T-helper 17 cell (primary cell): ENCODE data around the gene SHKBP1. TPM values are rescaled to one million over a fixed set of nuclear protein-coding genes. Genes with fewer than 3 reads are reported as not detected.
"Not testable (repeated sequence)": the region's sequence is repeated elsewhere in the genome, so short reads cannot be mapped to it uniquely, and the experiment has no call there.

ENCODE experiments used
- ATAC-seq: fragments of 150-1000 bp; cut with Tn5 transposase; 2 replicates; pipeline ENCODE4 v1.10.0; 2021; ENCODE audit warnings: mild to moderate bottlenecking, moderate library complexity
- DNase-seq, 3 donors: peaks; one replicate each; pipeline versions ENCODE4 v3.0.0 to v3.0.0-alpha.2; 2020 to 2021
- H3K9me3 ChIP-seq: one replicate; pipeline ENCODE4 v1.7.0; 2013; ENCODE audit warnings: low read length, mild to moderate bottlenecking; ENCODE audit not compliant: control insufficient read depth, poor library complexity, severe bottlenecking
- H3K27ac Mint-ChIP-seq: one replicate; pipeline ENCODE4 v1.8.0; 2022; ENCODE audit warnings: mild to moderate bottlenecking, moderate library complexity, mixed read lengths
- H3K27me3 Mint-ChIP-seq: one replicate; pipeline ENCODE4 v1.8.0; 2022; ENCODE audit warnings: mixed read lengths
- H3K36me3 Mint-ChIP-seq: one replicate; pipeline ENCODE4 v1.8.0; 2022; ENCODE audit warnings: low read depth, mixed read lengths
- H3K4me1 Mint-ChIP-seq: one replicate; pipeline ENCODE4 v1.8.0; 2022; ENCODE audit warnings: mild to moderate bottlenecking, mixed read lengths
- H3K4me3 Mint-ChIP-seq: one replicate; pipeline ENCODE4 v1.8.0; 2022; ENCODE audit warnings: mild to moderate bottlenecking, moderate library complexity, mixed read lengths
- total RNA-seq, 4 donors: library from RNA in 2 of 4; stranded (reverse) in 2 of 4; gene quantifications; one replicate each; pipeline ENCODE4 v1.2.3 and lab custom pipeline; 2022 to 2026

SHKBP1 gene
- total RNA-seq, 2 donors from 2014 or later = 124 to 141 TPM

DNA sequence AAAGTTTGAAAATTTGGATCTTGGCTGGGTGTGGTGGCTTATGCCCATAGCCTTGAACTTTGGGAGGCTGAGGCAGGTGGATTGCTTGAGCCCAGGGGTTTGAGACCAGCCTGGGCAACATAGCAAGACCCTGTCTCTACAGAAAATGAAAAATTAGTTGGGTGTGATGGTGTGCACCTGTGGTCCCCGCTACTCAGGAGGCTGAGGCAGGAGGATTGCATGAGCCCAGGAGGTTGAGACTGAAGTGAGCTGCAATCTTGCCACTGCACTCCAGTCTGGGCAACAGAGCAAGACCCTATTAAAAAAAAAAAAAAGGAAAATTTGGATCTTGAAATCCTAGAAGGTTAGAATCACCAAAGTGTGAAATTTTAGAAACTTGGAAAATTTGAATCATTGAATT, 12.1 kb upstream of the SHKBP1 start:
- DNase-seq, H3K27ac Mint-ChIP-seq, H3K4me3 Mint-ChIP-seq, H3K9me3 ChIP-seq, ATAC-seq, H3K4me1 Mint-ChIP-seq, H3K36me3 Mint-ChIP-seq: not testable (repeated sequence)
- H3K27me3 Mint-ChIP-seq = peaks cover 47% of the 10 kb centered on the region

DNA sequence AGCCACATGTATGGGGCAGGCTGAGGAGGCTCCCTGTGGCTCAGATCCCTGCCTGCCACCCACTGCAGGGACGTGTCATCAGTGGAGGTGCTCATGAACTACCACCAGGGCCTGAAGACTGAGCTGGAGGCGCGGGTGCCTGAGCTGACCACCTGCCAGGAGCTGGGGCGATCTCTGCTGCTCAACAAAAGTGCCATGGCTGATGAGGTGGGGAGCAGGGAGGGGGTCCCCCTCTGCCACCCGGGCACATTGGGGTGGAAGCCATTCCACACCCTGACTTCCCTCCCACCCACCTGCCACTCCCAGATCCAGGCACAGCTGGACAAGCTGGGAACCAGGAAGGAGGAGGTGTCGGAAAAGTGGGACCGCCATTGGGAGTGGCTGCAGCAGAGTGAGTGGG, 11.3 kb upstream of the SHKBP1 start:
- Mint-ChIP-seq H3K36me3 (peaks cover 5% of the 10 kb centered on the region), H3K4me3 (no peak overlapping the region), H3K27ac (no peak overlapping the region), H3K27me3 (peaks cover 42% of the 10 kb centered on the region), H3K4me1 (peaks cover 6% of the 10 kb centered on the region)
- ATAC-seq (no peak), DNase-seq (no peak)
- no peaks in the 10 kb centered on the region for H3K9me3 ChIP-seq

DNA sequence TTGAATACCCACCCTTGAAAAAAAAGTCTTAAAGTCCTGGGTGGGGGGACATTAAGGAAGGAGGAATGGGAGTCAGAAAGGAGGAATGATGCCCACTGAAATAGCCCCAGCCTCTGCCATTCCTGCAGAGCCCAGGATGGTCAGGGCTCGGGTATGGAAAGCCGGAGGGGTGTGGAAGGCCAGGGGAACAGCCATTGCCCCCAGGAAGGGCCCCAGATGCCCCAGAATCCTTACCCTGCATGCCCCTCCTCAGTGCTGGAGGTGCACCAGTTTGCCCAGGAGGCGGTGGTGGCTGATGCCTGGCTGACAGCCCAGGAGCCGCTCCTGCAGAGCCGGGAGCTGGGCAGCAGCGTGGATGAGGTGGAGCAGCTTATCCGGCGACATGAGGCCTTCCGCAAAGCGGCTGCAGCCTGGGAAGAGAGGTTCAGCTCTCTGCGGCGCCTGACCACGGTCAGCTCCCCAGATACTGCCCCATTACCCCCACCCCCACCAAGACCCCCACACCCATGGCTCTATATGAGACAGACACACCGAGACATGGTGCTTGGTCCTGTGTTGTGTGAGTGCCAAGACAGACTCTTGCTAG, 10.7 kb upstream of the SHKBP1 start:
- Mint-ChIP-seq H3K27me3 (peaks cover 42% of the 10 kb centered on the region), H3K4me3 (no peak overlapping the region), H3K27ac (no peak overlapping the region)

DNA sequence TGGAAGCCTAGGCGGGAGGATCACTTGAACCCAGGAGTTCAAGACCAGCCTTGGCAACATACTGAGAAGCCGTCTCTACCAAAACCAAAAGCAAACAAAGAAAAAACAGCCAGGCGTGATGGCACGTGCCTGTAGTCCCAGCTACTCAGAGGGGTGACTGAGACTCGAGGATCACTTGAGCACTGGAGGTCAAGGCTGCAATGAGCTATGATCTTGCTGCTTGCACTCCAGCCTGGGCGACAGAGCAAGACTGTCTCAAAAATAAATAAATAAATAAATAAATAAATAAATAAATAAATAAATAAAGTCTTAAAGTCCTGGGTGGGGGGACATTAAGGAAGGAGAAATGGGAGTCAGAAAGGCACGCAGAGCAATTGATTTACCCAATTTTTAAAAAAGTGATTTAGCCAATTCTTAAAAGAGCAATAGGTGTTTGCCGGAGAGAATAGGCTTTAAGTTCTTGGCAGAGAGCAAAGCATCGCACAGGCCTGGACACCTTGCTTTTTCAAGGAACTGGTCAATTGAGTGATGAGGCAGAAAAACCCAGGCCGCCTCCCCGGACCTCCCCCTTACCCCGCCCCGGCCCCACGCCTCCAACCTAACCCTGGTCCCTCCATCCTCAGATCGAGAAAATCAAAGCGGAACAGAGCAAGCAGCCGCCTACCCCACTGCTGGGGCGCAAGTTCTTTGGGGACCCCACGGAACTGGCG, 9.5 kb upstream of the SHKBP1 start:
- no peak for ATAC-seq
- H3K4me3 Mint-ChIP-seq = peak overlapping the region; percentile 43
- H3K27ac Mint-ChIP-seq = no peak overlapping the region
- H3K9me3 ChIP-seq = no peaks in the 10 kb centered on the region
- DNase-seq = no peak
- peaks cover 34% of the 10 kb centered on the region for H3K27me3 Mint-ChIP-seq
- H3K36me3 Mint-ChIP-seq = no peaks in the 10 kb centered on the region
- H3K4me1 Mint-ChIP-seq = peaks cover 9% of the 10 kb centered on the region

More for the DNA sequence above, 10.7 kb upstream of the SHKBP1 start:
- ATAC-seq (no peak), DNase-seq (no peak)
- no peaks in the 10 kb centered on the region for H3K9me3 ChIP-seq
- H3K36me3 Mint-ChIP-seq = peaks cover 5% of the 10 kb centered on the region
- H3K4me1 Mint-ChIP-seq = peaks cover 9% of the 10 kb centered on the region

DNA sequence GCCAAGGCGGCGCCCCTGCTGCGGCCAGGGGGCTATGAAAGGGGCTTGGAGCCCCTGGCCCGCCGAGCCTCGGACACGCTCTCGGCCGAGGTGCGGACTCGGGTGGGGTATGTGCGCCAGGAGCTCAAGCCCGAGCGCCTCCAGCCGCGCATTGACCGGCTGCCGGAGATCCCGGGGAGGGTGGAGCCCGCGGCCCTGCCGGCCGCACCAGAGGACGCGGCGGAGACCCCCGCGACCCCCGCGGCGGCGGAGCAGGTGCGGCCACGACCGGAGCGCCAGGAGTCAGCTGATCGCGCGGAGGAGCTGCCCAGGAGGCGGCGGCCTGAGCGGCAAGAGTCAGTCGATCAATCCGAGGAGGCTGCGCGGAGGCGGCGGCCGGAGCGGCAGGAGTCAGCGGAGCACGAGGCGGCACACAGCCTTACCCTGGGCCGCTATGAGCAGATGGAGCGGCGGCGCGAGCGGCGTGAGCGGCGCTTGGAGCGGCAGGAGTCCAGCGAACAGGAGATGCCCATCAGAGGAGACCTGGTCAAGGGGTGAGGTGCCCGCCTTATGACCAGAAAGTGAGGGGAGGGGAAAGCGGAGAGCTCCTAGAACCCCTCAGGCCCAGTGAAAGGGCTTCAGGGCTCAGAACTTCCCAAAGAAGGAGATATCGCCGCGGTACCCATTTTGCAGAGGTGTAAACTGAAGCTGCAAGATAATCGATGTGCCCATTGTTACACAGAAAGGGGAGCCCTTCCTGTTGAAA, 8.8 kb upstream of the SHKBP1 start:
- H3K36me3 Mint-ChIP-seq = no peaks in the 10 kb centered on the region
- peak overlapping the region; percentile 43 for H3K4me3 Mint-ChIP-seq

DNA sequence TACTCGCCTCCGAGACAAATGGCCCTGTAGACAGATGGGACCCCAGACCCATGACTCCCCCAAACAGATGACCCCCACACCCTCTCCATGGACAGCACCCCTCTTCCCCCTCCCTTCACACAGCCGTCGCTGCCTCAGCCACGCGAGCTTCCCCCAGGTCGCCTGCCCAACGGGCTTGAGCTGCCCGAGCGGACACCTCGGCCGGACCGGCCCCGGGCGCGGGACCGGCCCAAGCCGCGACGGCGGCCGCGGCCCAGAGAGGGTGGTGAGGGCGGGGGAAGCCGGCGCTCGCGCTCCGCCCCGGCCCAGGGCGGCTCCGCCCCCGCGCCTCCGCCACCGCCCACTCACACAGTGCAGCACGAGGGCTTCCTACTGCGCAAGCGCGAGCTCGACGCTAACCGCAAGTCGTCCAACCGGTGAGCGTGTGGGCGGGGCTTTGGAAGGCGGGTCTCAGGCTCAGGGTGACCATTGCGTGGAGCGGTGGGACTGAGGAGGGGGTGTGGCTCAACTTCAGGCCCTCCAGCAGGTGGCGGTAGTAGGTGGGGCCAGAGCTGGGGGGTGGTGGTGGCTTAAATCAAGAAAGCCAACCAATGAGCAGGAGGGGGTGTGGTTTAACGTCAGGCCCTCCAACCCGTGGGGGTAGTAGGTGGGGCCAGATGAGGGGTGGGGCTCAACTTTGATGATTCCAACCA, 6.2 kb upstream of the SHKBP1 start:
- Mint-ChIP-seq H3K4me1 (peaks cover 11% of the 10 kb centered on the region), H3K27me3 (peaks cover 16% of the 10 kb centered on the region), H3K36me3 (no peaks in the 10 kb centered on the region), H3K27ac (peak overlapping the region; percentile 81), H3K4me3 (peak overlapping the region; percentile 82)
- ATAC-seq (peak; percentile 93), DNase-seq (peak; percentile 93 to 97 (median 95))
- no peaks in the 10 kb centered on the region for H3K9me3 ChIP-seq

More for the DNA sequence above, 8.8 kb upstream of the SHKBP1 start:
- Mint-ChIP-seq H3K27ac (no peak overlapping the region), H3K4me1 (peaks cover 9% of the 10 kb centered on the region), H3K27me3 (peaks cover 33% of the 10 kb centered on the region)
- ATAC-seq (no peak), DNase-seq (no peak)
- H3K9me3 ChIP-seq = no peaks in the 10 kb centered on the region

DNA sequence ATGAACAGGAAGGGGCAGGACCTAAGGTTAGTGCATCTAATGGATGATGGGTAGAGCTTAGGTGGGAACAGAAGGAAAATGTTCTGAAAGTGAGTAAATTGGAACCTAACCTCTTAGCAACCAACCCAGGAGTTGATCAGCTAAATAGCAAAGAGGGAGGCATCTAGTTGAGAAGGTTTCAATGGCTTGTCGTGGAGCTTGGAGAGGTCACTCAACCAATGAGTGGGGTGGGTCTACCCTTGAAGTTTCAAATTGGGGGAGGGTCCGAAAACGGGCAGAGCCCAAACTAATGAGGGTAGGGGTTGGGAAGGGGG, 5.7 kb upstream of the SHKBP1 start:
- ATAC-seq = no peak
- Mint-ChIP-seq H3K4me1 (peaks cover 12% of the 10 kb centered on the region), H3K27me3 (peaks cover 11% of the 10 kb centered on the region)

DNA sequence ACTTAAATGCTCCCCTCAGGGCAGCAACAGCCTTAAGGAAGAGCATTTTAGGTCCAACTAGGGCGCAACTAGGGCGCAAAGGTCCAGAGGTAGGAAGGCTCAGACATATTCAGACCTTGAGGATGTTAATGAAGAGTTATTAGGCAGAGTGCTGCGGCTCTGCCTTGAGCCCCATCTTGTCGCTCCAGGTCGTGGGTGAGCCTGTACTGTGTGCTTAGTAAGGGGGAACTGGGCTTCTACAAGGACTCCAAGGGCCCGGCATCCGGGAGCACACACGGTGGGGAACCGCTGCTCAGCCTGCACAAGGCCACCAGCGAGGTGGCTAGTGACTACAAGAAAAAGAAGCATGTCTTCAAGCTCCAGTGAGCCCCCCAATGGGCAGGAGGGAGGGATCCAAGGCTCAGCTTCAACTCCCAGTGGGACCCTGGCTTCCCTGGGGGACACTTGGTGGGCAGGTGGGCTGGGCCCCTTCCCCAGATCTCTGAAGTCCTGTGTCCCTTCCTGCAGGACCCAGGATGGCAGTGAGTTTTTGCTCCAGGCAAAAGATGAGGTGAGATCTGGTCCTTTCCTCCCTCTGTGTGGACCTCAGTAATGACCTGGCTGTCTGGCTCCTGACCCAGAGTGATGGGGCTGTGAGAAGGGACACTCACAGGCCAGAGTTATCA, 4.7 kb upstream of the SHKBP1 start:
- peaks cover under 1% of the 10 kb centered on the region for H3K27me3 Mint-ChIP-seq
- no peak overlapping the region for H3K4me3 Mint-ChIP-seq
- no peak overlapping the region for H3K27ac Mint-ChIP-seq
- no peaks in the 10 kb centered on the region for H3K36me3 Mint-ChIP-seq
- no peaks in the 10 kb centered on the region for H3K9me3 ChIP-seq
- no peak for ATAC-seq
- DNase-seq = no peak
- peaks cover 14% of the 10 kb centered on the region for H3K4me1 Mint-ChIP-seq

More for the DNA sequence above, 5.7 kb upstream of the SHKBP1 start:
- no peaks in the 10 kb centered on the region for H3K36me3 Mint-ChIP-seq
- H3K27ac Mint-ChIP-seq = no peak overlapping the region
- no peaks in the 10 kb centered on the region for H3K9me3 ChIP-seq
- DNase-seq = no peak
- H3K4me3 Mint-ChIP-seq = peak overlapping the region; percentile 28

DNA sequence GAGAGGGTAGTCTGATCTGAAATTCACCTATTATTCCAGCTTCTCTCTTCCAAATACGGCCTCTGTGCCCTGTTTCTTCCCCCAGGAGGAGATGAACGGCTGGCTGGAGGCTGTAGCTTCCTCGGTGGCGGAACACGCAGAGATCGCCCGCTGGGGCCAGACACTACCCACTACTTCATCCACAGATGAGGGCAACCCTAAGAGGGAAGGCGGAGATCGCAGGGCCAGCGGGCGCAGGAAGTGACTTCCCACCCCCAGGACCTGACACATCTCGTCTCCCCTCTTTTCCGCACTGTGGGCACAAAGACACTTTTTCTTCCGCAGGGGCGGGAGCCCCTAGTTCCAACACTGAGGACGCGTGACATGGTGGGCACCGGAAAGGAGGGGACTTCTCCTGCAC, 1.3 kb upstream of the SHKBP1 start:
- H3K27me3 Mint-ChIP-seq = no peaks in the 10 kb centered on the region
- H3K4me1 Mint-ChIP-seq = peaks cover 20% of the 10 kb centered on the region
- peaks cover 4% of the 10 kb centered on the region for H3K36me3 Mint-ChIP-seq
- no peak for ATAC-seq
- peak overlapping the region; percentile 11 for H3K27ac Mint-ChIP-seq
- no peaks in the 10 kb centered on the region for H3K9me3 ChIP-seq
- no peak for DNase-seq
- H3K4me3 Mint-ChIP-seq = no peak overlapping the region

DNA sequence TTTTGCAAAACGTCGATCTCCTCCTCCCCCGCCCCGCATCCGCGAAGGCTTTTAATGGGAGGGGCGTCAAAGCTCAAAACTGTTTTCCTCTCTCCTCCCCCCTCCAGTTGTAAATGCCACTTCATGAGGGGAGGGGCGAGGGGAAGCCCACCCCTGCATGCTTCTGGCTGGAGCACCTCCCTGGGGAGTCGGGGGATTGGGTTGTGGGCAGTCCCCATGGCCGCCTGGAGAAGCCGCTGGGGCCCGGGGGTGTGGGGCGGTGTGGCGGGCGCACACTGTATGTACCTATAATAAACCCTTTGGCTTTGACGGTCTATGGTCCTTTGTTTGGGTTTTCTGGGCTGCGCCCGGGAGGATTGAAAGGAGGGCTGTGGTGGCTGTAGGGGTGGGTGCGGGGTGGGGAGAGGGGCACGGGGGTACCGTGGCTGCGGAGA, 505 bp upstream of the SHKBP1 start:
- no peaks in the 10 kb centered on the region for H3K27me3 Mint-ChIP-seq
- H3K9me3 ChIP-seq = no peaks in the 10 kb centered on the region
- peak overlapping the region; percentile 95 for H3K4me3 Mint-ChIP-seq
- peak; percentile 43 for ATAC-seq
- H3K4me1 Mint-ChIP-seq = peaks cover 21% of the 10 kb centered on the region
- peak overlapping the region; percentile 94 for H3K27ac Mint-ChIP-seq
- DNase-seq = peak in 1 of 3 donors; percentile 19
- peaks cover 4% of the 10 kb centered on the region for H3K36me3 Mint-ChIP-seq

DNA sequence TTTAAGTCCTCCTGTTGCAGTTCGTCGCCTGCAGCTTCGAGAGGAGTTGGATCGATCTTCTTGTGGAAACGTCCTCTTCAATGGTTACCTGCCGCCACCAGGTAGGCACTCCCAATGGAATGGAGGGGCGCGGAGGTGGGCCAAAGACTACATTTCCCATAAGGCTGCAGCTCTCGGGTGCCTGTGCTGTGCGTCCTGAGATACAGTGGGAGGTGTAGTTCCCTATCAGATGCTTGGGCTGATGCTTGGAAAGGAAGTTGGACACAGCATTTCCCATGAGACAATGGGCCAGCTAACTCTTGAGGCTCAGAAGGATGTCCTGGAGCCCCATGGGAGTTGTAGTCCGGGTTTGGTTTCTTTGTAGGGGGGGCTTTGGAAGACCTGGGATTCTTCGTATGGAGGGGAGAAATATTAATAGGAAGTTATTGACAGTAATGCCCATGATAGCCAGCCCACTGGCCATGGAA, 1.8 kb downstream of the SHKBP1 start:
- DNase-seq (no peak), ATAC-seq (no peak)
- Mint-ChIP-seq H3K27me3 (no peaks in the 10 kb centered on the region), H3K27ac (peak overlapping the region; percentile 94), H3K36me3 (peaks cover 7% of the 10 kb centered on the region), H3K4me1 (peaks cover 24% of the 10 kb centered on the region), H3K4me3 (peak overlapping the region; percentile 95)
- no peaks in the 10 kb centered on the region for H3K9me3 ChIP-seq

DNA sequence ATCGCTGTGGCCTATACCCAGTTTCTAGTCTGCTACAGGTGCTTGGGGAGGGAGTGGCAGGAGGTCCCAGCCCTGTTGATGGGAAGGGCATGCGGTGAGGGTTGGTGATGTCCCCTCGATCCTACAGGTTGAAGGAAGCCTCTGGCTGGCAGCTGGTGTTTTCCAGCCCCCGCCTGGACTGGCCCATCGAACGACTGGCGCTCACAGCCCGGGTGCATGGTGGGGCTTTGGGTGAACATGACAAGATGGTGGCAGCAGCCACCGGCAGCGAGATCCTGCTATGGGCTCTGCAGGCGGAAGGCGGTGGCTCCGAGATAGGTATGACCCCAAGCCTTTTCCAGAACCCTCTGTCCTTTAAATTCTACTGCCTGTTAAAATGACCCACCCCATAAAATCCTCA, 3.9 kb downstream of the SHKBP1 start:
- no peaks in the 10 kb centered on the region for H3K9me3 ChIP-seq
- Mint-ChIP-seq H3K27me3 (no peaks in the 10 kb centered on the region), H3K4me3 (no peak overlapping the region), H3K36me3 (peaks cover 7% of the 10 kb centered on the region), H3K4me1 (peaks cover 28% of the 10 kb centered on the region), H3K27ac (peak overlapping the region; percentile 57)
- DNase-seq = no peak
- ATAC-seq = no peak
